ENCODE results near the gene ADORA2A. TPM values are rescaled to one million over a fixed set of nuclear protein-coding genes. Genes with fewer than 3 reads are reported as not detected.

The ADORA2A gene
- total and polyA plus RNA-seq, 2 of the 8 experiments (the other 6 are each of a cell fraction or from before 2014, with no cell fraction given), result 7.1 to 20.3 TPM

GRCh38 chr22:24485170-24485569 lies 57.8 kb downstream of the ADORA2A start:
- no peaks in the 10 kb centered on the region for H3K79me2 ChIP-seq (ENCODE audit: control insufficient read depth in 1 of 2, insufficient read depth in 2 of 2, low read length in 2 of 2)
- H4K8ac ChIP-seq (ENCODE audit: extremely low read depth, insufficient read depth, low read length), result no peak overlapping the region
- no peak for DNase-seq (ENCODE audit: low read depth in 1 of 2, low spot score in 2 of 2)
- no peak overlapping the region for H2BK15ac ChIP-seq (ENCODE audit: low read length)
- H3K4me3 ChIP-seq (ENCODE audit: extremely low read depth in 1 of 4, insufficient read depth in 2 of 4, low read depth in 3 of 4, low read length in 4 of 4), result no peak overlapping the region
- no peak overlapping the region for H3K23ac ChIP-seq (ENCODE audit: insufficient read length)
- H3K9ac ChIP-seq (replicated peaks in 1 of 4; ENCODE audit: extremely low read depth in 1 of 4, low read depth in 3 of 4, low read length in 3 of 4), result no peak overlapping the region
- ChIA-PET POLR2A (ENCODE audit: partially characterized antibody) (no interaction called here), CTCF (ENCODE audit: partially characterized antibody) (interaction anchor here (1.3 to 2.1 kb wide), 3 partner anchors 32 to 49 kb away, joined by 3 to 9 read pairs (median 4); no protein-coding TSS in a partner anchor)
- H4K5ac ChIP-seq (ENCODE audit: insufficient read length, low read depth, low read length), result no peak overlapping the region
- no peak overlapping the region for H3K4ac ChIP-seq (replicated peaks; ENCODE audit: insufficient read length, low read depth, low read length)
- no peak overlapping the region for H2BK5ac ChIP-seq (ENCODE audit: low read depth, low read length)
- no peak for FAIRE-seq
- H3K18ac ChIP-seq (ENCODE audit: extremely low read depth, low read length), result no peak overlapping the region
- no peak overlapping the region for H2BK120ac ChIP-seq (replicated peaks; ENCODE audit: low read depth, low read length)
- H3K23me2 ChIP-seq (ENCODE audit: low read depth, low read length), result no peaks in the 10 kb centered on the region; the same call in 1 of the 2 replicates
- H3K36me3 ChIP-seq (ENCODE audit: control insufficient read depth in 2 of 4, insufficient read depth in 4 of 4, low read length in 3 of 4), result no peaks in the 10 kb centered on the region
- H3K27me3 ChIP-seq (replicated peaks in 1 of 4; ENCODE audit: control insufficient read depth in 3 of 4, extremely low read depth in 1 of 4, insufficient read depth in 3 of 4, low read length in 3 of 4), result no peaks in the 10 kb centered on the region
- TF ChIP-seq SP4 (IDR thresholded peaks at IDR 0.05; ENCODE audit: low read length) (no peak), GABPA (IDR thresholded peaks at IDR 0.05; ENCODE audit: borderline replicate concordance, insufficient read depth, low read length) (no peak), NRF1 (IDR thresholded peaks at IDR 0.05; ENCODE audit: low read depth, low read length) (no peak), KDM4A (IDR thresholded peaks at IDR 0.05; ENCODE audit: low read depth, low read length, severe bottlenecking) (no peak)
- H3K27ac ChIP-seq (ENCODE audit: low read depth, low read length), result no peak overlapping the region
- no peak overlapping the region for H3K14ac ChIP-seq (ENCODE audit: insufficient read length)
- H2AFZ ChIP-seq (ENCODE audit: low read length), result no peak overlapping the region
- WGBS, 2 experiments (ENCODE audit: extremely low coverage in 1 of 2, insufficient coverage in 1 of 2, insufficient read length in 1 of 2, insufficient replicate concordance in 2 of 2, low coverage in 1 of 2, low lambda C conversion rate in 2 of 2, missing lambda C conversion rate in 1 of 2), result 92% methylated on average over 4 of the region's 4 CpGs; no CpG with 5 or more reads in 1 of the 2 experiments
- H3K4me2 ChIP-seq (ENCODE audit: insufficient read depth in 1 of 2, low read depth in 2 of 2, low read length in 2 of 2), result no peak overlapping the region
- H4K91ac ChIP-seq (replicated peaks; ENCODE audit: insufficient read length, low read length), result no peak overlapping the region
- no peaks in the 10 kb centered on the region for H4K20me1 ChIP-seq (replicated peaks in 1 of 2; ENCODE audit: control insufficient read depth in 1 of 2, insufficient read depth in 2 of 2, low read length in 2 of 2)
- no peak overlapping the region for H3K56ac ChIP-seq (replicated peaks; ENCODE audit: insufficient read length, low read depth, low read length)
- no peaks in the 10 kb centered on the region for H3K79me1 ChIP-seq (ENCODE audit: low read depth, low read length)
- no peaks in the 10 kb centered on the region; a peak in 2 of 7 replicates for H3K4me1 ChIP-seq (replicated peaks in 1 of 4; ENCODE audit: control insufficient read depth in 3 of 4, insufficient read depth in 4 of 4, low read length in 3 of 4)
- no peak overlapping the region for H2BK12ac ChIP-seq (ENCODE audit: low read depth, low read length)
- H2AK5ac ChIP-seq (ENCODE audit: low read depth, low read length), result no peak overlapping the region
- H2BK20ac ChIP-seq (ENCODE audit: low read length), result no peak overlapping the region
- no peaks in the 10 kb centered on the region for H3K9me3 ChIP-seq (ENCODE audit: insufficient read depth in 2 of 2, low read depth in 1 of 2, low read length in 1 of 2)
